Endothelial cell of hepatic sinusoid (primary cell): ENCODE data around the gene TRIM46.
"Not testable (repeated sequence)": the region's sequence is repeated elsewhere in the genome, so short reads cannot be mapped to it uniquely, and the experiment has no call there.

Experiments used
- in situ Hi-C: cut with HindIII; loops from 2 replicates; pipeline ENCODE4 v1.10.0; 2017; ENCODE audit warnings: low sequenced_read_pairs

The TRIM46 gene

DNA sequence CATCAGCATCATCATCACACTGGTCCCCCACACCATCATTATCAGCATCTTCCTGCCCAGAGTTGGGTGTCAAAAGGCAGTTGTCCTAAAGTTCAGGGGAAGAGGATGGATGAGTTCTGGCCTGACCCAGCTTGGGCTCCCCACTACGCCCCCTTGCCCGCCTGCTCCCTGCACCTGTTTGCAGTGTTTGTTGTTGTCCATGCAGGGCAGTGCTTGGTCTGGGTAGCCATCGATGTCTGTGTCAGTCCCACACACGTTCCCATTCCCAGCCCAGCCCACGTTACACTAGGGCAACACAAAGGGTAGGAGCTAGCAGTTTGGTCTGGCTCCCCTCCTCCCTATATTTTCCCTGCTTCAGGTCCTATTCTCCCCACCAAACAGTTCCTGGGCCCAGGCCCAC is 27.3 kb downstream of the TRIM46 start:
- in situ Hi-C loops = no loop called here

GRCh38 chr1:155202198-155202597 is 28.5 kb downstream of the TRIM46 start:
- in situ Hi-C loops = no loop called here

DNA sequence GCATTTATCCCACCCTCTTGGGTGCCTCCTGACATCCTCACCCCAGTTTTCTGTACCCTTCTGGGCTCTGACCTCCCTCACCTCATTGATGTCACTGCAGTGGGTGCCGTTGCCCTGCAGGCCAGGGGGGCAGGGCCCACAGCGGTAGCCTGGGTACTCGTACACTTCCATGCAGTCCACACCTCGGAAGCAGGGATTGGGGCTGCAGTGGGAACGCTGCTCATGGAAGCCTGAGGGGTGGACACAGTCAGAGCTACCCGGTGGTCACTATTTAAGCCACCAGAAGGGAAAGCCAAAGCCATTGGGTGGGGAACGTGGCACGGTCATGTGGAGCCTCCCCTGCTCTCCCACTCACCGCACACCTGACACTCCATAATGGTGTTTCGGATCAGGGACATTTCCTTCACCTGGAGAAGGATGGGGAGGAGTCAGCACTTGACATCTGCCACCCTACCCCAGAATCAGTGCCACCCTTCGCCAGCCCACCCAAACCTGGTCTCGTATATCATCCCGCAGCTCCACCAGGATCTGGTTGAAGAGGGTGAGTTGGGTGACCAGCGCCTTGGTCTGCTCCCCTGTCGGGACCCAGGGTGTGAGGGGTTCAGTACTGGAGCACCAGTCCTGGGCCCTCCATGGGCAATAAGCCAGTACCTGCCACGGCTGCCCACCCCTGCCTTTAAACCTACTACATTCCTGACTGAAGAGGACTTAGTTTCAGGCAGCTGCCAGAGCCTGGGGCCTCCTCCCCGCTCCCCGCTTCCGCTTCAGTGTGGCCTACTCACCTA is 29.3 kb downstream of the TRIM46 start:
- in situ Hi-C loops = no loop called here

DNA sequence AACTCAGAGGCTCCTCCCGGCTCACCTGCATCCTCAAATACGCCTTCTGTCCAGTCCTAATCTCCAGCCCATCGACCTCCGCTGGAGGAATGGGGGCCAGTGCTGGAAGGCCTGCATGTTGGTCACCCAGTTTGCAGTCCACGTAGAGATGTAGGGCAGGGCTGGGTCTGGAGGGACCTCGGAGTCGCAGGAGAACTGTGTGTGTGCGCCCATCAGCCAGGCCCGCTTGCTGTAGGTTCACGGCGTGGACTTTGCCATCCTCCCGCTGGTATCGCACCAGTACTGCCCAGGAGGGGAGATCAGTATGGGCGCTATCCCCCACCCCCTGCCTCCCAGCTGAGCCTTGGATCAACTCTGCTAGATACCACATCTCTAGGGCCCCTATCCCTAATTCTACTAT is 31.4 kb downstream of the TRIM46 start:
- in situ Hi-C loops = no loop called here

GRCh38 chr1:155205969-155206593 is 32.4 kb downstream of the TRIM46 start:
- in situ Hi-C loops = no loop called here

DNA sequence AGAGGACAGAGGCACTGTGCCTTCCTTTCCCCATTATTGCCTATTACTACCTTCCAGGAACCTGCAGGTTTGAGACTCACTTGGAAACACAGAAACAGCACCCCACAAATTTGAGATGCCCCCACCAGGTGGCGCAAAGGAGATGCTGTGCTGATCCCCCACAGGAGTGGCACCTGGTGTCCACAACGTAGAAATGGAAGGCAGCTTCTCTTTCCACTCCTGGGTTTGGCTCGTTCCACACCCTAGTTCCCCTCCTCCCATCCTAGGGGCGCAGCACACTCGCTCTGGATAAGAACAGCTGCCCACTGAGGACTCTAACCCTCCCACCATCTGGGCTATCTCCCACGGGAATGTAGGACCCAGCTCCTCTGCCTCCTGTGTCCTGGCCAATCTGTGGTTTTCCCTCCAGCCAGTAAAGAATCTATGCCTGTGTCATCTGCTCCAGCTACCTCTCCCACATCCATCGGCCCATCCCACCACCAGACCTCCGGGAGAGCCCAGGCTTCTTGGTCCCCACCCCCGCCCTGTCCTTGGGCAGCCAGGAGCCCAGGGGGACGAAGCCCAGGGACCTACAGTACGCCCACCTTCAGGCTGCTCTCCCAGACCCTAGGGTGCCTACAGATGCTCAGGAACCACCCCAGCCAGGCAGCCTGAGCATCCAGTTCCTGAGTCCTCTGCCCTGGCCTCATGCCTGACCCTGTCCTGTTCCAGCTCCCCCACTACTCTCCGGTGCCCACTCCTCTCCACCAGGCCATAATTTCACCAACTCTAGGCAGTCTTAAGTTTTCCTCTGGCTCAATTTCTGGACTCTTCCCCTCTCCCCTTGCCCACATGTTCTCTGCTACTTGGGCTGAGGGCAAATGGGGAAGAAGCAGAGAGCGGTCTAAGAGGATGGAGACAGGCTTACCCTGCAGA is 33.5 kb downstream of the TRIM46 start:
- in situ Hi-C loops = no loop called here

- in situ Hi-C loops = no loop called here
Measured at GRCh38 chr1:155207806-155208540, 34.3 kb downstream of the TRIM46 start, which contains the start of gene THBS3. TSS of gene THBS3 (minus strand) at chr1:155207897. CDS start at chr1:155207876, 21 bp downstream.

- in situ Hi-C loops = no loop called here
Measured at GRCh38 chr1:155208541-155209311, 35.1 kb downstream of the TRIM46 start, which contains the start of gene MTX1. TSS of gene MTX1 (plus strand) at chr1:155208695. CDS start at chr1:155208805, 110 bp downstream.

DNA sequence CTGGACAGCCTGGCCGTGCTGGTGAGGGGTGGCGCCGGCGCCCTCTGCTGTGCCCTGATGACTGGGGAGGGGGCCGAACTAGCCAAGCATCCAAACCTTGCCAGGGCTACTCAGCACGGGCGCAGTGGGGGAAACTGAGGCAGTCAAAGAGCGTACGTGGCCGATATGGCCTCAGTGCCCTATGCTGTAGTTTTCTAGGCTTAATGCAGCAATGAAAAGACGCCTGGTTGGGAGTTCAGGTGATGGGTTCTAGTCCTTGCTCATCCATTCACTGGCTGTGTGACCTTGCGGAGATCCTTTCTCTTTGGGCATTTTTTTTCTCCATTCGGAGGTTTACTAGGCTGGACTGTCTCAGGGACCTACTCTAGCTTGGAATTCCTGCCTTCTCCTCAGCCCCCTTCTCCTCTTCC is 35.7 kb downstream of the TRIM46 start:
- in situ Hi-C loops = no loop called here

GRCh38 chr1:155210314-155211104 is 36.9 kb downstream of the TRIM46 start:
- in situ Hi-C loops = no loop called here

GRCh38 chr1:155211381-155212050 is 37.9 kb downstream of the TRIM46 start:
- in situ Hi-C loops = not testable (repeated sequence)

DNA sequence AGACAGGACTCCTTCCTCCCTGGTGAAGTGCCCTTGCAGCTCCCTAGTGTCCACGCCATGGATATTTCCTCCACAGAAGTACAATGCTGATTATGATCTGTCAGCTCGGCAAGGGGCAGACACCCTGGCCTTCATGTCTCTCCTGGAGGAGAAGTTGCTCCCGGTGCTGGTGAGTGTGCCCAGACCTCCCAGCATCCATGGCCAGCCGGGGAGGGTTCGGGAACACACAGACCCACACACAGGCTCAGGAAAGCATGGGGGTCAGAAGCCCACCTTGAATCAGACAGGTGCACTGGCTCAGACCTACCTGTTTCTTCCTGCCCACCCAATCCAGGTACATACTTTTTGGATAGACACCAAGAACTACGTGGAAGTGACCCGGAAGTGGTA is 38.4 kb downstream of the TRIM46 start:
- in situ Hi-C loops = not testable (repeated sequence)

DNA sequence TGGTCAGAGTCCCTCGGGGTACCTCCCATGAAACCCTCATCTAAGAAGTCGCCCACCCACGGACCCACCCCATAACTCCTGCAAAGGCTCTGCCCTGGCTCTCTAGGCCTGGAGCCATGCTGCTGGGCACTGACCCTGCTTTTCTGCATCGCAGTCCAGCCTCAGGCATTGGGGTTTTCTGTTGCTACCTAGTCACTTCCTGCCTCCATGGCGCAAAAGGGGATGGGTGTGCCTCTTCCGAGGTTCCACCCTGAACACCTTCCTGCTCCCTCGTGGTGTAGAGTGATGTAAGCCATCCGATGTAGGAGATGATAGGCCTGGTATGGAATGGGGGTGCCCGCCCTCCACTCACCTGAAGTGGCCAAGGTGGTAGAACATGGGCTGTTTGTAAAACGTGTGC is 41.1 kb downstream of the TRIM46 start:
- in situ Hi-C loops = not testable (repeated sequence)

DNA sequence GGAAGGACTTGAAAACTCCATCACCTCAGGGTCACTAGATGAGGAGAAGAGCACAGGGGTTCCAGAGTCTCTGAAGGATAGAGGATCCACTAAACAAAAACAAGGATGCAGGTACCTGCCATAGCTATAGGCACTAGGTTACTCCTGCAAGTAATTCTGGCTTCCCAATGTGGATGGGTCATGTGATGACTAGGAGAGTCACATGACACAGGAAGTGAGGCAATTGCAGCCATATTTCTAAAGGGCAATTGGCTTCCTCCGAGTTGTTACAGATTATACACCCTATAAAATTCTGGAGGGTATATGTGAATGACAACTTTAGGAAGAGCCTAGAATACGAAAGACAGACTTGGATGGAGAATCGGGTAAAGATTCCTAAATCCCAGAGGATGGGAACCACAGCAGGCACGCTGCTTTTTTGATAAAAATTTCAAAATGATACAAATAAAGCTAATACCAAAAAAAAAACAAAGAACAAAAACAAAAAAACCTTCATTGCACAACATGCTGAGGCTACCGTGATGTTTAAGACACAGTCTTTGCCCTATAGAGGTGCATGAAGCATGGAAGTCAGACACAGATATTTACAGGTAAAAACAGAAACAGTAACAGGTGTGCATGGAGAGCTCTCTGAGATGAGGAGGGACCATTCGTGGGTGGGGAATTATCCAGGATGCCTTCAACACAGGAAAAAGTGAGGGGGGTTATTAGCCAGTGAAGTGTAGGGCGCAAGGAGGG is 45.4 kb downstream of the TRIM46 start:
- in situ Hi-C loops = no loop called here

GRCh38 chr1:155219592-155220031 is 46.0 kb downstream of the TRIM46 start:
- in situ Hi-C loops = no loop called here

- in situ Hi-C loops = not testable (repeated sequence)
Measured at GRCh38 chr1:155220211-155220965, 46.7 kb downstream of the TRIM46 start.

- in situ Hi-C loops = no loop called here
Measured at GRCh38 chr1:155223047-155223446, 49.4 kb downstream of the TRIM46 start.
